ENCODE data around the gene SERPINB8. TPM values are rescaled to one million over a fixed set of nuclear protein-coding genes. Genes with fewer than 3 reads are reported as not detected.

Gene SERPINB8
- total RNA-seq, 2 donors from 2014 or later: 0.13 to 0.86 TPM

DNA sequence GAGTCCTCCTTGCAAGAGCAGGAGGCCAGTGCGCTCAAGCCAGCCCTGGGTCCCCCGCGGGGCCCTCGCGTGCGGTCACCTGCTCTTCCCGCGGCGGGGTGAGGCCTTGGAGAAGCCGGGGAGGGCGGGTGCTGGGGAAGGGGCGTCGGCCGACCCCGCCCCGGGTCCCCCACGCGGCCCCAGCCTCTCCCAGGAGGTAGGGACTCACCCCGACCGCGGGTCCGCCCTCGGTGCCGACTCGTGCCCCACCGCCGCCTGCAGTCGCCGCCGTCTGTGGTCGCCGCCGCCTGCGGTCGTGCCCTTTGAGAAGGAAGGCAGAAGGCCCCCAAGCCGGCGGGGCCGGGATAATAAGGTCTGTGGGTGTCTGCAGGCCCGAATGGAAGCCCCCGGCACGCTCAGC is 32.7 kb downstream of the SERPINB8 start:
- Histone ChIP-seq H3K9me3 (ENCODE audit: control insufficient read depth, low read length) (no peaks in the 10 kb centered on the region), H3K9ac (ENCODE audit: extremely low read depth, low read length, poor library complexity, severe bottlenecking) (no peak overlapping the region), H3K36me3 (ENCODE audit: control insufficient read depth, insufficient read depth, low read length) (no peaks in the 10 kb centered on the region), H3K27ac (ENCODE audit: low read depth, low read length) (no peak overlapping the region), H3K27me3 (ENCODE audit: control insufficient read depth, insufficient read depth, low read length, poor library complexity, severe bottlenecking) (no peaks in the 10 kb centered on the region), H3K4me1 (ENCODE audit: control insufficient read depth, insufficient read depth, low read length) (no peaks in the 10 kb centered on the region), H3K4me3 (ENCODE audit: low read length) (no peak overlapping the region)
- 95 to 96% methylated on average over 14 to 41 of the region's 41 CpGs for WGBS, 2 experiments (ENCODE audit: insufficient coverage in 1 of 2, insufficient read length in 1 of 2)
- Mint-ChIP-seq H3K27me3 (ENCODE audit: insufficient read depth) (peaks cover 39% of the 10 kb centered on the region), H3K4me1 (no peaks in the 10 kb centered on the region), H3K4me3 (no peak overlapping the region), H3K36me3 (ENCODE audit: low read depth) (no peaks in the 10 kb centered on the region), H3K27ac (no peak overlapping the region), H3K9me3 (no peaks in the 10 kb centered on the region)
- TF ChIP-seq, protein P1, sequence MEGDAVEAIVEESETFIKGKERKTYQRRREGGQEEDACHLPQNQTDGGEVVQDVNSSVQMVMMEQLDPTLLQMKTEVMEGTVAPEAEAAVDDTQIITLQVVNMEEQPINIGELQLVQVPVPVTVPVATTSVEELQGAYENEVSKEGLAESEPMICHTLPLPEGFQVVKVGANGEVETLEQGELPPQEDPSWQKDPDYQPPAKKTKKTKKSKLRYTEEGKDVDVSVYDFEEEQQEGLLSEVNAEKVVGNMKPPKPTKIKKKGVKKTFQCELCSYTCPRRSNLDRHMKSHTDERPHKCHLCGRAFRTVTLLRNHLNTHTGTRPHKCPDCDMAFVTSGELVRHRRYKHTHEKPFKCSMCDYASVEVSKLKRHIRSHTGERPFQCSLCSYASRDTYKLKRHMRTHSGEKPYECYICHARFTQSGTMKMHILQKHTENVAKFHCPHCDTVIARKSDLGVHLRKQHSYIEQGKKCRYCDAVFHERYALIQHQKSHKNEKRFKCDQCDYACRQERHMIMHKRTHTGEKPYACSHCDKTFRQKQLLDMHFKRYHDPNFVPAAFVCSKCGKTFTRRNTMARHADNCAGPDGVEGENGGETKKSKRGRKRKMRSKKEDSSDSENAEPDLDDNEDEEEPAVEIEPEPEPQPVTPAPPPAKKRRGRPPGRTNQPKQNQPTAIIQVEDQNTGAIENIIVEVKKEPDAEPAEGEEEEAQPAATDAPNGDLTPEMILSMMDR (conservative IDR thresholded peaks at IDR 0.05): no peak
- no peak for DNase-seq

DNA sequence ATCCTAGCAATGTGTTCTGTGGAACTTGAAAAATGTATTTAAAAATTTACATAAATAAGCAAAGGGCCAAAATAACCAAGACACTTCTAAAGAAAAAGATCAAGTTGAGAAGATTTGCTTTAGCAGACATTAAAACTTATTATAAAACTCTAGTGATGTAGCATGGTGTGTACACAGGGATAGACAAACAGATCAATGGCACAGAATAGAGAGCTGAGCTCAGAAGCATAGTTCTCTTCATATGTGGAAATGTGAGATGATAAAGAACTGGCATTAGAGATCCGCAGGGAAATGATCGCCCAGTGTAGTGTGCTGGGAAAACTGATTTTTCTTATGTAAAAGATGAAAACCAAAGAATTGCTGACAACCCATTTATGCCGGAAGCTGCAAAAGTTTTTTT is 39.4 kb downstream of the SERPINB8 start:
- no peaks in the 10 kb centered on the region for H3K9me3 Mint-ChIP-seq
- Histone ChIP-seq H3K27ac (ENCODE audit: low read depth, low read length) (no peak overlapping the region), H3K9ac (ENCODE audit: extremely low read depth, low read length, poor library complexity, severe bottlenecking) (no peak overlapping the region), H3K36me3 (ENCODE audit: control insufficient read depth, insufficient read depth, low read length) (no peaks in the 10 kb centered on the region), H3K4me1 (ENCODE audit: control insufficient read depth, insufficient read depth, low read length) (no peaks in the 10 kb centered on the region), H3K9me3 (ENCODE audit: control insufficient read depth, low read length) (no peaks in the 10 kb centered on the region), H3K27me3 (ENCODE audit: control insufficient read depth, insufficient read depth, low read length, poor library complexity, severe bottlenecking) (peaks cover 6% of the 10 kb centered on the region), H3K4me3 (ENCODE audit: low read length) (no peak overlapping the region)
- no peaks in the 10 kb centered on the region for H3K36me3 Mint-ChIP-seq (ENCODE audit: low read depth)
- WGBS, 2 experiments (ENCODE audit: insufficient coverage in 1 of 2, insufficient read length in 1 of 2): 90% methylated on average over 3 of the region's 3 CpGs
- TF ChIP-seq, protein P1 (conservative IDR thresholded peaks at IDR 0.05): no peak
- H3K4me3 Mint-ChIP-seq: no peak overlapping the region
- no peak for DNase-seq
- H3K27ac Mint-ChIP-seq: no peak overlapping the region
- H3K4me1 Mint-ChIP-seq: no peaks in the 10 kb centered on the region
- peaks cover 13% of the 10 kb centered on the region for H3K27me3 Mint-ChIP-seq (ENCODE audit: insufficient read depth)

DNA sequence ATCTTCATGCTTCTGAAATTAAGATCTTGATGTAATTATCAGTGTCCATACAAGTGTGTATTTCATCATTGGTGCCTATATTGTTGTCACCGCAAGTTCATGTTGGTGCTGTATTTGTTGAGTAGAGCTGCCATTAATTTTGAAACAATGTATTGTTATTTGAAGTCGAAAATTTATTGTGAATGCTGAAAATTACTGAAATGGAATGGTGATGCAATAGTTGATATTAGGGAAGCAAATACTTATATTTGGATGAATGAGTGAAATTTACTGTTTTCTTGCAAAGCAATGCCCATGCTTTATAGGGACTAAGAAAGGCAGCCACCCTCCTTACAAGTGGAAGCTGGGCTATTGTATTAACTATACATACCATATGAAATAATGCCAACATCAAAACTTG is 41.6 kb downstream of the SERPINB8 start:
- H3K36me3 Mint-ChIP-seq (ENCODE audit: low read depth): no peaks in the 10 kb centered on the region
- Histone ChIP-seq H3K27ac (ENCODE audit: low read depth, low read length) (no peak overlapping the region), H3K4me1 (ENCODE audit: control insufficient read depth, insufficient read depth, low read length) (no peaks in the 10 kb centered on the region), H3K27me3 (ENCODE audit: control insufficient read depth, insufficient read depth, low read length, poor library complexity, severe bottlenecking) (peaks cover 25% of the 10 kb centered on the region), H3K36me3 (ENCODE audit: control insufficient read depth, insufficient read depth, low read length) (no peaks in the 10 kb centered on the region), H3K9me3 (ENCODE audit: control insufficient read depth, low read length) (no peaks in the 10 kb centered on the region), H3K4me3 (ENCODE audit: low read length) (no peak overlapping the region), H3K9ac (ENCODE audit: extremely low read depth, low read length, poor library complexity, severe bottlenecking) (no peak overlapping the region)
- H3K4me1 Mint-ChIP-seq: no peaks in the 10 kb centered on the region
- no peak overlapping the region for H3K27ac Mint-ChIP-seq
- peaks cover 22% of the 10 kb centered on the region for H3K27me3 Mint-ChIP-seq (ENCODE audit: insufficient read depth)
- no peak overlapping the region for H3K4me3 Mint-ChIP-seq
- DNase-seq: no peak
- H3K9me3 Mint-ChIP-seq: no peaks in the 10 kb centered on the region
- TF ChIP-seq, protein P1 (conservative IDR thresholded peaks at IDR 0.05): no peak
- 83 to 92% methylated on average over 2 of the region's 2 CpGs for WGBS, 2 experiments (ENCODE audit: insufficient coverage in 1 of 2, insufficient read length in 1 of 2)

Data from endodermal cell (in vitro differentiated cells).